H1 (cell line): Measurements from ENCODE around the gene GMPR. TPM values are rescaled to one million over a fixed set of nuclear protein-coding genes. Genes with fewer than 3 reads are reported as not detected.

ENCODE experiments used
- ATF3 ChIP-seq: IDR thresholded peaks from 2 replicates; pipeline ENCODE4 v1.6.1; 2011; ENCODE audit warnings: low read depth, mild to moderate bottlenecking, low read length; ENCODE audit not compliant: insufficient read depth
- BRCA1 ChIP-seq: IDR thresholded peaks from 2 replicates; pipeline ENCODE4 v1.6.1; 2012; ENCODE audit warnings: low read depth, low read length, improper control_type of control experiment
- CTCF ChIP-seq, 3 experiments: IDR thresholded peaks; 1 replicate in 2 of 3; 2 replicates in 1 of 3; pipeline versions ENCODE4 v1.5.1 to v1.6.1; 2011; ENCODE audit warnings: low read length in 3 of 3, mild to moderate bottlenecking in 3 of 3, inconsistent platforms in 2 of 3, low read depth in 1 of 3, moderate library complexity in 1 of 3; ENCODE audit not compliant: insufficient read depth in 1 of 3; ENCODE audit errors: control extremely low read depth in 1 of 3
- JUN ChIP-seq: IDR thresholded peaks from 2 replicates; pipeline ENCODE4 v1.6.1; 2011; ENCODE audit warnings: low read depth, mild to moderate bottlenecking, improper control_type of control experiment, low read length
- KDM5A ChIP-seq: fragments of 200-600 bp; IDR thresholded peaks from 2 replicates; pipeline ENCODE4 v1.7.1; 2012; ENCODE audit warnings: mild to moderate bottlenecking, low read length, inconsistent platforms, mixed read lengths
- SAP30 ChIP-seq: fragments of 300-600 bp; sonication (generic); IDR thresholded peaks from 2 replicates; pipeline ENCODE4 v1.7.1; 2012; ENCODE audit warnings: low read length, moderate library complexity, mild to moderate bottlenecking, inconsistent platforms; ENCODE audit not compliant: insufficient read depth, insufficient replicate concordance
- SIN3A ChIP-seq, 2 experiments: IDR thresholded peaks in 1 of 2; conservative IDR thresholded peaks in 1 of 2; 2 replicates each; pipeline ENCODE4 v1.6.1; 2011 to 2012; ENCODE audit warnings: low read length in 2 of 2, improper control_type of control experiment in 1 of 2, low read depth in 1 of 2, mild to moderate bottlenecking in 1 of 2
- TAF1 ChIP-seq: IDR thresholded peaks from 2 replicates; pipeline ENCODE4 v1.6.1; 2011; ENCODE audit warnings: mild to moderate bottlenecking, low read depth, low read length
- TEAD4 ChIP-seq: IDR thresholded peaks from 2 replicates; pipeline ENCODE4 v1.6.1; 2012; ENCODE audit warnings: low read depth, low read length, inconsistent platforms, mixed read lengths
- USF2 ChIP-seq: IDR thresholded peaks from 2 replicates; pipeline ENCODE4 v1.6.1; 2011; ENCODE audit warnings: low read length, improper control_type of control experiment
- polyA plus RNA-seq, 7 experiments: library from polyadenylated mRNA; depleted of rRNA in 3 of 7; stranded (reverse) in 5 of 7; unstranded in 2 of 7; fragments of >200 nt in 5 of 7; fragments of 200-250 nt in 2 of 7; gene quantifications; 1 replicate in 5 of 7; 2 replicates in 1 of 7; 4 replicates in 1 of 7; pipeline versions ENCODE4 v1.2.1 to v1.2.3, GENCODE V29; 2011 to 2013; ENCODE audit warnings: missing spikeins in 2 of 7, mixed read lengths in 2 of 7
- total RNA-seq: library from RNA; stranded (reverse); fragmentation: NEBNext Ultra II Directional; extraction: Animal tissue kit (Norgen Biotek cat#: 25700); gene quantifications from 2 replicates; pipeline ENCODE4 v1.2.1, GENCODE V29; 2021

GMPR gene
- total and polyA plus RNA-seq, 2 of the 8 experiments (the other 6 are each of a cell fraction or from before 2014, with no cell fraction given), result 0.99 to 1.2 TPM

- no peak for TF ChIP-seq SIN3A (conservative IDR thresholded peaks at IDR 0.05 in 1 of 2, IDR thresholded peaks at IDR 0.05 in 1 of 2; ENCODE audit: low read depth in 1 of 2, low read length in 2 of 2)
- TF ChIP-seq KDM5A, result no peak
- TF ChIP-seq CTCF (IDR thresholded peaks at IDR 0.05; ENCODE audit: control extremely low read depth in 1 of 3, insufficient read depth in 1 of 3, low read depth in 1 of 3, low read length in 3 of 3), result no peak
- no peak for TF ChIP-seq TEAD4
- no peak for TF ChIP-seq SAP30
- TF ChIP-seq BRCA1, result no peak
- no peak for TF ChIP-seq USF2
- TF ChIP-seq ATF3, result no peak
- TF ChIP-seq JUN, result no peak
- no peak for TF ChIP-seq TAF1
Measured at GRCh38 chr6:16302721-16303552, 64.5 kb downstream of the GMPR start (continued).
